A673 (cell line): Measurements from ENCODE around the gene CRB1. TPM values are rescaled to one million over a fixed set of nuclear protein-coding genes. Genes with fewer than 3 reads are reported as not detected.

Experiments used
- BruUV-seq: library from RNA; stranded (reverse); fragments of 400-500 nt; replicated peaks from 2 replicates; lab custom pipeline; 2021; lab: Mats Ljungman, UMichigan
- CTCF ChIA-PET: fragments of 300-600 bp; sonication (Branson Sonifier 250); formaldehyde crosslinking; loops from one replicate; lab custom pipeline; 2022; ENCODE audit warnings: antibody characterized with exemption; lab: Charles Lee
- POLR2A ChIA-PET: fragments of 300-600 bp; sonication (Branson Sonifier 250); formaldehyde crosslinking; loops from one replicate; lab custom pipeline; 2022; ENCODE audit warnings: antibody characterized with exemption; ENCODE audit not compliant: low non-redundant PET; lab: Charles Lee
- DNase-seq: peaks from one replicate; pipeline ENCODE4 v3.0.0-alpha.2; 2015; ENCODE audit warnings: low spot score
- H3K27ac ChIP-seq: fragments of 200-600 bp; sonication (generic); 2 replicates; pipeline ENCODE4 v1.5.1; 2016; ENCODE audit warnings: mixed run types, low read depth, mild to moderate bottlenecking, mixed read lengths, antibody characterized with exemption, low read length; ENCODE audit not compliant: poor library complexity, severe bottlenecking
- H3K27me3 ChIP-seq: fragments of 200-600 bp; sonication (generic); replicated peaks from 2 replicates; pipeline ENCODE4 v1.6.1; 2017; ENCODE audit warnings: mixed run types, low read depth, mild to moderate bottlenecking, mixed read lengths, antibody characterized with exemption, low read length; ENCODE audit not compliant: insufficient read depth, poor library complexity
- H3K36me3 ChIP-seq: fragments of 200-600 bp; sonication (generic); 2 replicates; pipeline ENCODE4 v1.6.1; 2016; ENCODE audit warnings: mixed run types, mild to moderate bottlenecking, mixed read lengths, antibody characterized with exemption, low read length; ENCODE audit not compliant: insufficient read depth, poor library complexity, severe bottlenecking
- H3K4me1 ChIP-seq: fragments of 200-600 bp; sonication (generic); 2 replicates; pipeline ENCODE4 v1.6.1; 2017; ENCODE audit warnings: mixed run types, mild to moderate bottlenecking, mixed read lengths, antibody characterized with exemption, low read length; ENCODE audit not compliant: insufficient read depth, poor library complexity, severe bottlenecking
- H3K4me3 ChIP-seq: fragments of 200-600 bp; sonication (generic); 2 replicates; pipeline ENCODE4 v1.5.1; 2016; ENCODE audit warnings: low read depth, mixed run types, mild to moderate bottlenecking, mixed read lengths, low read length; ENCODE audit not compliant: poor library complexity, severe bottlenecking
- H3K9me3 ChIP-seq: fragments of 200-600 bp; sonication (generic); 2 replicates; pipeline ENCODE4 v1.6.1; 2016; ENCODE audit warnings: mixed run types, low read depth, mild to moderate bottlenecking, mixed read lengths, antibody characterized with exemption, low read length; ENCODE audit not compliant: poor library complexity, severe bottlenecking
- CTCF ChIP-seq: fragments of 300-800, 200-600 bp; sonication (generic); conservative IDR thresholded peaks from 2 replicates; pipeline ENCODE4 v1.5.1; 2017; ENCODE audit warnings: low read depth, mild to moderate bottlenecking, antibody characterized with exemption, low read length, moderate library complexity, mixed read lengths
- EZH2 ChIP-seq: fragments of 200-600 bp; sonication (generic); IDR thresholded peaks from 2 replicates; pipeline ENCODE4 v1.6.1; 2017; ENCODE audit warnings: borderline replicate concordance, low read depth, mild to moderate bottlenecking, mixed read lengths, antibody characterized with exemption, low read length; ENCODE audit not compliant: poor library complexity, severe bottlenecking
- intact Hi-C: fragments of 100-400 bp; cut with micrococcal nuclease; formaldehyde crosslinking; loops from one replicate; pipeline ENCODE4 v1.10.0; 2022; ENCODE audit not compliant: unreplicated experiment
- total RNA-seq: library from RNA; stranded (reverse); gene quantifications from 2 replicates; pipeline ENCODE4 v1.2.3, GENCODE V29; 2021

The CRB1 gene
- total RNA-seq, 1 experiment from 2014 or later, result not detected

- Histone ChIP-seq H3K27ac (peak overlapping the region; percentile 25), H3K4me1 (peaks cover 27% of the 10 kb centered on the region), H3K4me3 (no peak overlapping the region), H3K36me3 (no peaks in the 10 kb centered on the region), H3K27me3 (no peaks in the 10 kb centered on the region), H3K9me3 (no peaks in the 10 kb centered on the region)
- peak; percentile 73 for DNase-seq
- no peak for TF ChIP-seq CTCF
- no peak for TF ChIP-seq EZH2
- ChIA-PET POLR2A (no interaction called here), CTCF (no interaction called here)
- no TSS peak for BruUV-seq
- intact Hi-C loops, result no loop called here
Observed at GRCh38 chr1:197249324-197249723, 18.7 kb upstream of the CRB1 start.

- no peak for DNase-seq
- Histone ChIP-seq H3K27ac (no peak overlapping the region), H3K4me1 (peaks cover 27% of the 10 kb centered on the region), H3K27me3 (no peaks in the 10 kb centered on the region), H3K4me3 (no peak overlapping the region), H3K9me3 (no peaks in the 10 kb centered on the region), H3K36me3 (no peaks in the 10 kb centered on the region)
- intact Hi-C loops, result no loop called here
- ChIA-PET CTCF (no interaction called here), POLR2A (no interaction called here)
- no TSS peak for BruUV-seq
- no peak for TF ChIP-seq EZH2
- no peak for TF ChIP-seq CTCF
Observed at GRCh38 chr1:197250616-197251015, 17.4 kb upstream of the CRB1 start.

GRCh38 chr1:197252973-197253372 is 15.1 kb upstream of the CRB1 start:
- ChIA-PET POLR2A (interaction anchor here (0.7 kb wide), 1 partner anchor 23 kb away, joined by 6 read pairs; no protein-coding TSS in a partner anchor), CTCF (no interaction called here)
- Histone ChIP-seq H3K36me3 (no peaks in the 10 kb centered on the region), H3K27me3 (no peaks in the 10 kb centered on the region), H3K27ac (no peak overlapping the region), H3K4me3 (no peak overlapping the region), H3K4me1 (peaks cover 27% of the 10 kb centered on the region), H3K9me3 (no peaks in the 10 kb centered on the region)
- no peak for DNase-seq
- TF ChIP-seq CTCF, result no peak
- no peak for TF ChIP-seq EZH2
- intact Hi-C loops, result no loop called here
- no TSS peak for BruUV-seq
